Activated CD4-positive, alpha-beta T cell treated with anti-CD3 and anti-CD28 coated beads for 36 hours (primary cell): ENCODE results near the gene LHFPL3. TPM values are rescaled to one million over a fixed set of nuclear protein-coding genes. Genes with fewer than 3 reads are reported as not detected.

Experiments
- ATAC-seq: fragments of 200-7000 bp; cut with Tn5 transposase; one replicate; pipeline ENCODE4 v1.10.0; 2021; ENCODE audit warnings: mild to moderate bottlenecking, moderate library complexity
- CTCF ChIA-PET: fragments of 350-600 bp; sonication (Branson Sonifier 250); formaldehyde crosslinking; loops from one replicate; lab custom pipeline; 2021; ENCODE audit warnings: antibody characterized with exemption; lab: Charles Lee
- POLR2A ChIA-PET: fragments of 350-600 bp; sonication (Branson Sonifier 250); formaldehyde crosslinking; loops from one replicate; lab custom pipeline; 2021; ENCODE audit warnings: antibody characterized with exemption, inconsistent platforms; lab: Charles Lee
- DNase-seq: peaks from one replicate; pipeline ENCODE4 v3.0.0-alpha.2; 2020
- H3K27ac Mint-ChIP-seq: one replicate; pipeline ENCODE4 v1.8.0; 2021; ENCODE audit warnings: mixed read lengths
- H3K27me3 Mint-ChIP-seq: one replicate; pipeline ENCODE4 v1.8.0; 2021; ENCODE audit warnings: mixed read lengths
- H3K36me3 Mint-ChIP-seq: one replicate; pipeline ENCODE4 v1.8.0; 2021; ENCODE audit warnings: low read depth, mixed read lengths
- H3K4me1 Mint-ChIP-seq: one replicate; pipeline ENCODE4 v1.8.0; 2021; ENCODE audit warnings: mixed read lengths
- H3K4me3 Mint-ChIP-seq: one replicate; pipeline ENCODE4 v1.8.0; 2021; ENCODE audit warnings: mild to moderate bottlenecking, moderate library complexity, mixed read lengths
- H3K9me3 Mint-ChIP-seq: one replicate; pipeline ENCODE4 v1.8.0; 2021; ENCODE audit warnings: low read depth, mixed read lengths
- intact Hi-C, 2 experiments: fragments of 100-400 bp; cut with DNase I in 1 of 2; cut with micrococcal nuclease in 1 of 2; formaldehyde crosslinking; loops; one replicate each; pipeline versions ENCODE4 v1.14.2 to v1.15.1; 2022 to 2024; cut with DNase I, micrococcal nuclease
- total RNA-seq, 2 experiments: library from RNA; stranded (reverse); gene quantifications; one replicate each; pipeline ENCODE4 v1.2.3, GENCODE V29; 2021

Gene LHFPL3
- total RNA-seq, 2 experiments from 2014 or later = not detected

DNA sequence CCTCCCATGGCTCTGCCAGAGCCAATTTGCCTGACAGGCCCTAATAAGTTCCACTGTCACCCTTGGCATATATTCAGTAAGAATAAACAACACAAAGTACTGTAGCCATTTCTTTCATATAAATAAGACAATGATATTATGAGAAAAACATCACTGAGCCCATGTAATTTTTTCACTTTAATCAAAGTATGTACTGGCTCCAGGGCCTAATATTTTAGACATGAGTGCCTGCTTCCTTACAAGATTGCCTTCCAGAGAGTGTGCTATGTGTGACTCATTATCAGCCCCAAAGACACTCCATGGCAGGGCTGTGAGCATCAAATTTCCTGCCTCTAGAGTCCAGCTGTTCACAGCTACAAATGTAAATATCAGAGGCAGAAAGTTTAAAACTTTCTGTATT is 297.6 kb downstream of the LHFPL3 start:
- Mint-ChIP-seq H3K9me3 (no peaks in the 10 kb centered on the region), H3K4me1 (no peaks in the 10 kb centered on the region), H3K27me3 (peaks cover 5% of the 10 kb centered on the region), H3K36me3 (no peaks in the 10 kb centered on the region), H3K27ac (no peak overlapping the region), H3K4me3 (no peak overlapping the region)
- CTCF ChIA-PET = no interaction called here
- no peak for DNase-seq
- intact Hi-C loops = no loop called here
- no peak for ATAC-seq
- POLR2A ChIA-PET = no interaction called here

DNA sequence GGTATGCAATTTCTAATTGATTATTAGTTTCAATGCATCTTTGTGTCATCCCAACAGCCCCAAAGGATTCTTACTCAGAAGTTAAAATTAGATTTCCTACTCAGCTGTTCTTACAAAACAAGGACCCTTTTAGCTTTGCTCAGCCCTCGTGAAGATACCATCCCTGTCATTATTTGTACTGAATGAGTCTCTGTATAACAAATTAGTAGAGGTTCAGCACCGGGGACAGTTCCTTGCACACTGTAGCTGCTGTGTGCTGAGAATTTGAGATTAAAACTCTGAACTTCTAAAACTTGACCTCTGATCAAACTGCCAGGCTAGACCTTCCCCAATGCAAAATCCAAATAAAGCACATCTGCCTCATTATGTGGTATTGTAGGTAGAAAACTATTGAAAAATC is 299.1 kb downstream of the LHFPL3 start:
- no peak for ATAC-seq
- DNase-seq = peak; percentile 26
- Mint-ChIP-seq H3K9me3 (no peaks in the 10 kb centered on the region), H3K4me3 (no peak overlapping the region), H3K27me3 (peaks cover 5% of the 10 kb centered on the region), H3K27ac (no peak overlapping the region), H3K36me3 (no peaks in the 10 kb centered on the region), H3K4me1 (no peaks in the 10 kb centered on the region)
- ChIA-PET POLR2A (no interaction called here), CTCF (interaction anchor here (0.5 to 0.6 kb wide), 2 partner anchors 155 to 174 kb away, joined by 3 read pairs; no protein-coding TSS in a partner anchor)
- intact Hi-C loops = no loop called here

DNA sequence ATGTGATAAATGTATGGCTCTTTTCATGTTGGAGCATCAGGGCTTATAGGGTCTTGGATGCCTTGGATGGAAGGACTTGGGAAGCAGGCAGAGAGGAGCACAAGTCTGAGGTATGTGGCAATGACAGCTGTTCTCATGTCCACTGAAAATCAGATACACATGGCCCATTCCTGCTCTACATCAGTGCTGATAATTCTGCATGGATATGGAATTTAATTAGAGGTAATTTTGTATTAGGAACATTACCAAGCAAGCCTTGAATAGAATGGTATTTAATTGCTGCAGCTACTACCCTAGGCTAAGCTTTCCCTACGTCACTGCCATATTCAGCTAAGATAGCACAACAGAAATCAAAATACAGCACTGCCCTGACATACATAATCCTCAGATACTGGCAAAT is 299.6 kb downstream of the LHFPL3 start:
- DNase-seq (no peak), ATAC-seq (no peak)
- ChIA-PET CTCF (no interaction called here), POLR2A (no interaction called here)
- H3K27ac Mint-ChIP-seq = no peak overlapping the region
- intact Hi-C loops = no loop called here
- H3K4me1 Mint-ChIP-seq = no peaks in the 10 kb centered on the region
- H3K36me3 Mint-ChIP-seq = no peaks in the 10 kb centered on the region
- no peak overlapping the region for H3K4me3 Mint-ChIP-seq
- no peaks in the 10 kb centered on the region for H3K9me3 Mint-ChIP-seq
- peaks cover 5% of the 10 kb centered on the region for H3K27me3 Mint-ChIP-seq

DNA sequence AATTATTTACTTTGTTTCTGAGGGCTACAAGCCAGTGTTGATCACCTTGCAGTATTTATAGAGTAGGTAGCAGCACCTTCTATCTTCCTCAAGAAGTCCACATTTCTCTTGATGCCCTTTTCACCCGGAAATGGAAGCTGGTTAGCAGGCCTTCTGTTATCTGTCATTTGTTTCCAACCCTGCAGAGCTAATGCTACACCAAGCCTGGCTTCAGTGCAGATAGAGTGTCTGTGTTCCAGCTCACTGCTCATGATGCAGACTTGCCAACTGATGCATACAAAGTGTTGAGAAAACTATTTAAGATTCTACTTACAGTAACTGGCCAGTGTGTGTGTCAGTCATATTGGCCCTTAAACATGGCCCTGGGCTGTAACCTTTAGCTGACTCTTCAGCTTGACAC is 301.0 kb downstream of the LHFPL3 start:
- Mint-ChIP-seq H3K36me3 (no peaks in the 10 kb centered on the region), H3K4me3 (no peak overlapping the region), H3K9me3 (no peaks in the 10 kb centered on the region), H3K27me3 (peaks cover 9% of the 10 kb centered on the region), H3K4me1 (no peaks in the 10 kb centered on the region), H3K27ac (no peak overlapping the region)
- no peak for ATAC-seq
- no peak for DNase-seq
- intact Hi-C loops = no loop called here
- CTCF ChIA-PET = interaction anchor here (0.6 kb wide), 1 partner anchor 1113 kb away, joined by 4 read pairs; no protein-coding TSS in a partner anchor
- POLR2A ChIA-PET = no interaction called here

DNA sequence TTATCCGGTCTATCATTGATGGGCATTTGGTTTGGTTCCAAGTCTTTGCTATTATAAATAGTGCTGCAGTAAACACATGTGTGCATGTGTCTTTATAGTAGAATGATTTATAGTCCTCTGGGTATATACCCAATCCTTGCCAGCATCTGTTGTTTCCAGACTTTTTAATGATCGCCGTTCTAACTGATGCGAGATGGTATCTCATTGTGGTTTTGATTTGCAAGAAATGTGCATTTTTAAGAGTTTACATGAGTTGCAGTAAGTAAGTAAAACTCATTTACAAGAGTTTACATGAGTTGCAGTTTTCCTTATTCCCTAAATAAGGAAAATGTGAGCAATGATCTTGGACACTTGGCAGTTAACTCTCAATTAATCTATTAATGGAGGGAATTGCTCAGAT is 312.1 kb downstream of the LHFPL3 start:
- no peak overlapping the region for H3K4me3 Mint-ChIP-seq
- intact Hi-C loops = loop anchor here (5.0 kb wide), 1 partner anchor 277 kb away; no protein-coding TSS in a partner anchor
- DNase-seq (no peak), ATAC-seq (no peak)
- peaks cover 10% of the 10 kb centered on the region for H3K27me3 Mint-ChIP-seq
- ChIA-PET CTCF (no interaction called here), POLR2A (no interaction called here)
- no peaks in the 10 kb centered on the region for H3K36me3 Mint-ChIP-seq
- H3K9me3 Mint-ChIP-seq = no peaks in the 10 kb centered on the region
- H3K27ac Mint-ChIP-seq = no peak overlapping the region
- H3K4me1 Mint-ChIP-seq = no peaks in the 10 kb centered on the region

DNA sequence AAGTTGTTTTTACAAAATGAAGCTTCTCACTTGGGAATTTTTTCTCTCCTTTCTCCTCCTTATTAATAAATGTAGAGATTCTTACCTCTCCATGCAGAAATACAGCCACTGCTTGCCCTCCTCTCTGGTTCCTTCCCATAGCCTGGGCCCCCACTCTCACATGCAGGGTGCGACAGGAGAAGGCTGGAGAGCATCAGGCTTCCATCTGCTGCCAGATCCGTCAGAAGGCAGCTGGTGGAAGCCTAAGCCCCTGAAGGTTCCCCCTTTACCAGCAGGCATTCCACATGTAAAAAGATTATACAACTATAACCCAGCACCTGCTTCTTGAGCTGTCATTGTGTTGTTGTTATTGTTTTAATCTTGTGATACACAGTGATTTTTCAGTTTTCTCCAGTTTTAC is 314.2 kb downstream of the LHFPL3 start:
- Mint-ChIP-seq H3K9me3 (no peaks in the 10 kb centered on the region), H3K4me1 (no peaks in the 10 kb centered on the region), H3K27me3 (peaks cover 9% of the 10 kb centered on the region), H3K36me3 (no peaks in the 10 kb centered on the region), H3K27ac (no peak overlapping the region), H3K4me3 (no peak overlapping the region)
- POLR2A ChIA-PET = no interaction called here
- ATAC-seq (no peak), DNase-seq (no peak)
- intact Hi-C loops = loop anchor here (2.0 to 5.0 kb wide), 2 partner anchors 206 to 275 kb away; no protein-coding TSS in a partner anchor
- CTCF ChIA-PET = interaction anchor here (1.0 to 1.5 kb wide), 6 partner anchors 11 to 411 kb away, joined by 3 to 6 read pairs (median 4); no protein-coding TSS in a partner anchor

DNA sequence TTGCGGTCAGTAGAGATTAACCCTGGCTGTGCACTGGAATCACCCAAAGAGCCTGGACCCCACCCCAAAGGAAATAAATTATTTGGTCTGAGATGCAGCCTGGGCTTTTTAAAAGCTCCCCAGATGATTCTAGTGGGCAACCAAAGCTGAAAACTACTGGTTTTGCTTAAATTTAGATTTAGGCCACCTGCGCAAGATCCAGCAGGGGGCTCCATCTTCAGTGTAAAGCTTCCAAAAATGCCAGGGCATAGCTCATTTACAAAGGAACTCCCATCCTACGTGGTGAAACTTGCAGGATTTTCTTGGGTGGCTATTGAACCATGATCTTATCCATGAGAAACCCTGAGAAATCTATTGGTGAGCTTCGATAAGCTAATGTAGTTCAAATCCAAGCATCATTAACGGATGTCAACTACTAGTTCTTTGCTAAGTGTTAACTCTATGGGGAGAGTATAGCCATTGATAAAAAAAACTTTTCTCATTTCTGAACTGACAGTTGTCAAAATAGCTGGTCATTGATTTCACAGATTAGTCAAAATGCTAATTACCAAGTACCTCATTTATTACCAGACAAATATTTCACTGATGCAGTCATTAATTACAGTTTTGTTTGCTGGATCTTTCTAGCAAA is 315.3 kb downstream of the LHFPL3 start:
- H3K36me3 Mint-ChIP-seq = no peaks in the 10 kb centered on the region
- H3K9me3 Mint-ChIP-seq = no peaks in the 10 kb centered on the region
- intact Hi-C loops = loop anchor here (1.0 to 5.0 kb wide), 3 partner anchors 205 to 274 kb away; no protein-coding TSS in a partner anchor

DNA sequence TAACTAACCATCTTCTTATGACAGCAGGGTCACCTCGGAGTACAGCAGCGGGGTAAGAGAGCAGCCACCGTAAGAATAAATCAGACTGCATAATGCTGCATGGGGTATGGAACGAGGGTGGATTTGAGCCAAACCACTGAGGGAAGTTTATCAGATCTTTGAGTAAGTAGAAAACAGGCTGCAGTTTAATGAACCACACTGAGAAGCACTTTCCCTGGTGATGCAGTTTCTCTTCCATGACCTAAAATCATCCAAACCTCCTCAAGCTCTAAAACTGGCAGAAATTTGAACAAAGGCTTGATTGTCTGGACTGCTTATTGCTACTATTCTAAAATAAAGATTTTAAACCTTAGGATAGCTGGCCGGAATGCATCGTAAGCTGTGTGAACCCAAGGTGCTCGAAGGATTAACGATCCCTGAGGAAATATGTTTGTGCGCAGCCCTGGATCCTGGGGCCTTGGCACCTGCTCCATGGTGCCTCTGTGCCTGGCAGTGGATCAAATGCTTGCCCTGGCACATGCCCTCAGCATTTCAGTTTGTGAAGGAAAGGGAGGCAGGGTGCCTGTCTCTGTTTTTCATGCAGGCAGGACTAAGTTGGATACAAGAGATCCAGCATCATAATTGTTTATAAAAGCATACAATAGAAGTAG is 322.7 kb downstream of the LHFPL3 start:
- no peak overlapping the region for H3K27ac Mint-ChIP-seq
- H3K27me3 Mint-ChIP-seq = peaks cover 6% of the 10 kb centered on the region
- H3K4me1 Mint-ChIP-seq = no peaks in the 10 kb centered on the region
- DNase-seq (no peak), ATAC-seq (no peak)
- H3K4me3 Mint-ChIP-seq = no peak overlapping the region
- H3K36me3 Mint-ChIP-seq = no peaks in the 10 kb centered on the region
- intact Hi-C loops = no loop called here
- ChIA-PET POLR2A (no interaction called here), CTCF (no interaction called here)
- H3K9me3 Mint-ChIP-seq = no peaks in the 10 kb centered on the region

More for the DNA sequence above, 315.3 kb downstream of the LHFPL3 start:
- DNase-seq = peak; percentile 22
- Mint-ChIP-seq H3K4me1 (no peaks in the 10 kb centered on the region), H3K4me3 (no peak overlapping the region), H3K27me3 (peaks cover 9% of the 10 kb centered on the region), H3K27ac (no peak overlapping the region)
- CTCF ChIA-PET = interaction anchor here (0.6 to 1.5 kb wide), 13 partner anchors 10 to 413 kb away, joined by 3 to 6 read pairs (median 3); no protein-coding TSS in a partner anchor
- POLR2A ChIA-PET = no interaction called here
- ATAC-seq = no peak

DNA sequence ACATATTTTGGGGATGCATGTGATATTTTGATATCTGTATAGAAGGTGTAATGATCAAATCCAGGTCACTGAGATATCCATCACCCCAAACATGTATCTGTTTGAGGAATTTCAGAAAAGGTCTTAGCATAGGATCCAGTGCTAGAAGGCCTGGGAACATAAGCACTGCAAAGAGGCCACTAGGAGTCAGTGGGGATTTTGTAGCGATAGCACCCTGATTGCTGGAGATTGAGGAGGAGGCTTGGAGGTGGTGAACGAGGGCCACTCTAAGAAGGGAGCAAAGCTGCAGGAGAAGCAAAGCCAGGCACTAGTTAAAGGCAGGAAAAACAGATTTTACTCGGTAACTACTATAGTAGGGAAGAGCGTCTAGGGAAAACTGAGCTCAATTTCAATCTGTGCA is 324.0 kb downstream of the LHFPL3 start:
- intact Hi-C loops = no loop called here
- POLR2A ChIA-PET = no interaction called here
- Mint-ChIP-seq H3K9me3 (no peaks in the 10 kb centered on the region), H3K4me1 (no peaks in the 10 kb centered on the region), H3K27ac (no peak overlapping the region), H3K4me3 (no peak overlapping the region), H3K27me3 (peaks cover 5% of the 10 kb centered on the region), H3K36me3 (no peaks in the 10 kb centered on the region)
- CTCF ChIA-PET = no interaction called here
- DNase-seq (no peak), ATAC-seq (no peak)

DNA sequence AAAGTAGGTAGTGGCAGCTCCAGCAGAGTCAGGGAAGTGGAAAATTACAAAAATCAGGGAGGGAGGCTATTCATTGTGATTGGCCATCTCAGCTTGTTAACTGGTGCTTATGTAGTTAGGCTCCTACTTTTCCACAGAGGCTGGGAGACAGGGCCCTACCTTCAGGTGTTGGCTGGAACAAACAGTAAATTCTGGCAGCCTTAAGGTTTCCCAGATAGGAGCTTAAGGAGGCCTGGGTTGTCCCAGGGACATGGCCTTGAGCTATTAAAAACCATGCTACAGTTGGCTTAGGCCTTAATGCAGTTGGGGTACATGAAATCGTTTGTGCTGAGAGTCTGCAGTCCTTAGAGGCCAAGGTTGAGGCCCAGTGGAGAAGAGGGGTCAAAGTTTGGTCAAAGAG is 324.5 kb downstream of the LHFPL3 start:
- no peak overlapping the region for H3K4me3 Mint-ChIP-seq
- no peak overlapping the region for H3K27ac Mint-ChIP-seq
- peaks cover 7% of the 10 kb centered on the region for H3K27me3 Mint-ChIP-seq
- H3K9me3 Mint-ChIP-seq = no peaks in the 10 kb centered on the region
- DNase-seq = no peak
- ChIA-PET POLR2A (no interaction called here), CTCF (interaction anchor here (1.1 kb wide), 1 partner anchor 10 kb away, joined by 3 read pairs; no protein-coding TSS in a partner anchor)
- intact Hi-C loops = no loop called here
- H3K36me3 Mint-ChIP-seq = no peaks in the 10 kb centered on the region
- no peak for ATAC-seq
- no peaks in the 10 kb centered on the region for H3K4me1 Mint-ChIP-seq

DNA sequence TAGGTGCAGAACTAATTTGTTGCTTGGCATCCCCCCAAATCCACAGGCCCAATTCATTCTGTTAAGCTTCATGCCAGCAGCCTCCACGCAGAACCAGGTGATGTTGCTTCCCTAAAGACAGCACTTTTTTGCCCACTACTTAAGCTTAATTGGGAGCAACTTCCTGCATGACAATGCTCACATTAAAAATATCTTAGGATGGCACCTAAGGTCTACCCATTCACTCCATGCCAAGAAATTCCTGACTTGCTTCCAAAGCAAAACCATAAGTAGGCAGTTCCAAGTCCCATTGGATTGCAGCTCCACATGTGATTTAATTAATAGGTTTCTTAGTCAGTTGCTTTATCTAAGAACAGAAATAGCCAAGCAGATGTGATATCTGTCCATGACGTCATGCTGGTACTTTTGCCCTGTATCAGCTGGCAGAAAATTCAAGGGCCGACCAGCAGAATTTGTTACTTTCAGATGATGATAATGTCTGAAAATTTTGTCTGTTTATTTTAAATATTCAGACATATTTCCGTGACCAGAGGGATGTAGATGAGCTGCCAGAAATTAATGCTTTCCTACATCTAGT is 325.5 kb downstream of the LHFPL3 start:
- CTCF ChIA-PET = interaction anchor here (0.8 to 1.2 kb wide), 4 partner anchors 11 to 103 kb away, joined by 3 to 6 read pairs (median 3); no protein-coding TSS in a partner anchor
- POLR2A ChIA-PET = no interaction called here
- DNase-seq (no peak), ATAC-seq (no peak)
- no peak overlapping the region for H3K4me3 Mint-ChIP-seq
- H3K27me3 Mint-ChIP-seq = peaks cover 6% of the 10 kb centered on the region
- H3K4me1 Mint-ChIP-seq = no peaks in the 10 kb centered on the region
- H3K27ac Mint-ChIP-seq = no peak overlapping the region
- H3K9me3 Mint-ChIP-seq = no peaks in the 10 kb centered on the region
- no peaks in the 10 kb centered on the region for H3K36me3 Mint-ChIP-seq
- intact Hi-C loops = no loop called here
